OCI-M2 (cell line): Measurements from ENCODE around the gene MOV10L1.

Experiments used
- DNase-seq: peaks from one replicate; lab custom pipeline; 2025; ENCODE audit not compliant: unreplicated experiment; lab: John Stamatoyannopoulos, UW

MOV10L1 gene

GRCh38 chr22:50089682-50090411, at the start of gene MOV10L1:
Gene MOV10L1 (plus strand): TSS chr22:50090006. CDS start chr22:50090089, 83 bp downstream.
- no peak for DNase-seq

- DNase-seq = no peak
Measured at GRCh38 chr22:50040717-50041116, 49.1 kb upstream of the MOV10L1 start.

GRCh38 chr22:50041361-50042065, 48.3 kb upstream of the MOV10L1 start:
- no peak for DNase-seq

GRCh38 chr22:50044485-50045118, 45.2 kb upstream of the MOV10L1 start:
- DNase-seq = no peak

GRCh38 chr22:50045211-50046018, 44.4 kb upstream of the MOV10L1 start:
- no peak for DNase-seq

- DNase-seq = no peak
Measured at GRCh38 chr22:50046019-50046415, 43.8 kb upstream of the MOV10L1 start.

- no peak for DNase-seq
Measured at GRCh38 chr22:50046481-50047245, 43.1 kb upstream of the MOV10L1 start.

GRCh38 chr22:50047346-50047745, 42.5 kb upstream of the MOV10L1 start:
- no peak for DNase-seq

- no peak for DNase-seq
Measured at GRCh38 chr22:50048061-50048765, 41.6 kb upstream of the MOV10L1 start.

GRCh38 chr22:50048836-50049235, 41.0 kb upstream of the MOV10L1 start:
- DNase-seq = no peak

- DNase-seq = no peak
Measured at GRCh38 chr22:50049299-50050195, 40.3 kb upstream of the MOV10L1 start.

GRCh38 chr22:50051930-50052329, 37.9 kb upstream of the MOV10L1 start:
- no peak for DNase-seq

GRCh38 chr22:50053861-50054260, 35.9 kb upstream of the MOV10L1 start:
- no peak for DNase-seq

GRCh38 chr22:50056214-50056972, 33.4 kb upstream of the MOV10L1 start:
- DNase-seq = no peak

- DNase-seq = no peak
Measured at GRCh38 chr22:50057278-50058060, 32.3 kb upstream of the MOV10L1 start.

- DNase-seq = no peak
Measured at GRCh38 chr22:50058061-50058905, 31.5 kb upstream of the MOV10L1 start, which contains the start of gene TTLL8. Gene TTLL8 (minus strand): TSS chr22:50058298.
